ENCODE data around the gene STRADB. TPM values are rescaled to one million over a fixed set of nuclear protein-coding genes. Genes with fewer than 3 reads are reported as not detected.

Gene STRADB
- total RNA-seq, 1 experiment from 2014 or later, result 40.5 TPM

DNA sequence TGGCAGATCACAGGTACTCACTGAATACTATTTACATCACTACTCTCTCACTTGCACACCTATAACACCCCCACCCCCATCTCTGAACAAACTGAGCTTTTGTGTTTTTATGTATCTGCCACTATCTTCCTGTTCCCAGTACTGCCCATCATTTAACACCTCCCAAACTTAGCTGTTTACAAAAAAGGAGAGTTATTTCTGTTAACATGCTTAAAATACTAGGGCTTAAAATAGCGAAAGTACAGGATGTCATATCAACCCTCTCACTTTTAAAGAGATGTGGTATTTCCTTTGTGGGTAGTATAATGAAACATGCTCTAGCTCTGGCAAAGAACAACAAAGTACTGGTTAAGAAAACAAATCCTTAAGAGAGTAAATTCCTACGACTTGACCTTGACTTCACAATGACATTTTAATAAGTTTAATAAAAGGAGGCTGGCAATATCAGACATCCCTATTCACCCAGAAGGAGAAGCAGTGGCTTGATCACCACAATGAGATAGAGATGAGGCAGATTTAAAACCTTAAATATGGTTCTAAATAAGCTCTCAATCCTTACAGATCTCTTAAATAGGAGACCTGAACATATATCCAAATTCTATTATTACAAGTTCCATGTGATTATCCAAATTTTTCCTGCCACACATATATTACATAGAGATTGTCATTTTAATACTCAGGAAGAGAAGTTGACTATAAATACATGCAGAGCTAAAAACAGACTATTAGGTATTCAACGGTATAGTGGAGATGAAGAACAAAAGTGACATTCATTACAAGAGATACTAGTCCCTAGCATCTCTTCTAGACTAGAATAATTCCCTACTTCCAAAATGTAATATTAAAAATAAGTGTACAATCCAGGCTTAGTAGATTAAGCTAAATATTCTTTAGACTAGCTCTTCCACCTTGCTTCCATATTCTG is 37.2 kb upstream of the STRADB start:
- no CpG with 5 or more reads among the region's 3 CpGs for WGBS (ENCODE audit: extremely low coverage, insufficient read length, low lambda C conversion rate)
- peaks cover 0 to 6% (median 3%) of the 10 kb centered on the region in 3 experiments; a peak in 3 of 7 replicates for H3K36me3 Mint-ChIP-seq (ENCODE audit: insufficient read depth in 1 of 3, low read depth in 3 of 3)

More for the DNA sequence above, 37.2 kb upstream of the STRADB start:
- no peaks in the 10 kb centered on the region for H3K9me3 Mint-ChIP-seq
- no peaks in the 10 kb centered on the region for H3K9me3 ChIP-seq (ENCODE audit: control insufficient read depth, low read depth, low read length)
- no peaks in the 10 kb centered on the region for H3K79me1 ChIP-seq (ENCODE audit: insufficient read depth, low read depth, low read length, poor library complexity, severe bottlenecking)
- H2BK15ac ChIP-seq (ENCODE audit: low read depth, low read length), result no peak overlapping the region
- no peaks in the 10 kb centered on the region for H3K23me2 ChIP-seq (ENCODE audit: insufficient read length, low read depth, low read length, poor library complexity, severe bottlenecking)
- TF ChIP-seq, protein P1, sequence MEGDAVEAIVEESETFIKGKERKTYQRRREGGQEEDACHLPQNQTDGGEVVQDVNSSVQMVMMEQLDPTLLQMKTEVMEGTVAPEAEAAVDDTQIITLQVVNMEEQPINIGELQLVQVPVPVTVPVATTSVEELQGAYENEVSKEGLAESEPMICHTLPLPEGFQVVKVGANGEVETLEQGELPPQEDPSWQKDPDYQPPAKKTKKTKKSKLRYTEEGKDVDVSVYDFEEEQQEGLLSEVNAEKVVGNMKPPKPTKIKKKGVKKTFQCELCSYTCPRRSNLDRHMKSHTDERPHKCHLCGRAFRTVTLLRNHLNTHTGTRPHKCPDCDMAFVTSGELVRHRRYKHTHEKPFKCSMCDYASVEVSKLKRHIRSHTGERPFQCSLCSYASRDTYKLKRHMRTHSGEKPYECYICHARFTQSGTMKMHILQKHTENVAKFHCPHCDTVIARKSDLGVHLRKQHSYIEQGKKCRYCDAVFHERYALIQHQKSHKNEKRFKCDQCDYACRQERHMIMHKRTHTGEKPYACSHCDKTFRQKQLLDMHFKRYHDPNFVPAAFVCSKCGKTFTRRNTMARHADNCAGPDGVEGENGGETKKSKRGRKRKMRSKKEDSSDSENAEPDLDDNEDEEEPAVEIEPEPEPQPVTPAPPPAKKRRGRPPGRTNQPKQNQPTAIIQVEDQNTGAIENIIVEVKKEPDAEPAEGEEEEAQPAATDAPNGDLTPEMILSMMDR (conservative IDR thresholded peaks at IDR 0.05), result no peak
- peaks cover 2% of the 10 kb centered on the region; the same call in 1 of the 2 replicates for H3K4me1 ChIP-seq (ENCODE audit: insufficient read depth, low read length)
- no peak overlapping the region for H3K23ac ChIP-seq (ENCODE audit: insufficient read length, low read depth, low read length)
- H3K9ac ChIP-seq (ENCODE audit: extremely low read depth, insufficient read length, low read length), result no peak overlapping the region
- no peak overlapping the region for H3K56ac ChIP-seq (ENCODE audit: insufficient read length, low read depth, low read length)
- no peak overlapping the region for H3K4ac ChIP-seq (ENCODE audit: low read depth, low read length)
- no peaks in the 10 kb centered on the region for H3K27me3 Mint-ChIP-seq (ENCODE audit: low read depth)
- H3K79me2 ChIP-seq (ENCODE audit: insufficient read depth, low read length), result no peaks in the 10 kb centered on the region
- H4K91ac ChIP-seq (ENCODE audit: insufficient read length, low read depth, low read length), result no peak overlapping the region
- no peak overlapping the region for H3T11ph ChIP-seq (ENCODE audit: low read length)
- H2BK120ac ChIP-seq (ENCODE audit: low read depth, low read length, poor library complexity, severe bottlenecking), result no peak overlapping the region
- no peak overlapping the region for H2BK20ac ChIP-seq (ENCODE audit: low read depth, low read length, poor library complexity, severe bottlenecking)
- DNase-seq, result no peak
- H3K27ac Mint-ChIP-seq, result no peak overlapping the region
- H2AFZ ChIP-seq (ENCODE audit: low read length), result no peak overlapping the region
- no peaks in the 10 kb centered on the region for H3K27me3 ChIP-seq (ENCODE audit: insufficient read depth, low read length)
- no peak overlapping the region for H3K14ac ChIP-seq (ENCODE audit: insufficient read depth, low read length)
- no peak overlapping the region for H2BK5ac ChIP-seq (ENCODE audit: insufficient read length, low read length)
- H3K4me2 ChIP-seq (ENCODE audit: insufficient read depth, insufficient read length, low read length), result no peak overlapping the region
- no peak overlapping the region for H2AK5ac ChIP-seq (ENCODE audit: insufficient read length, low read length)
- no peak overlapping the region for H3K27ac ChIP-seq (ENCODE audit: insufficient read length, low read depth, low read length)
- H4K8ac ChIP-seq (replicated peaks; ENCODE audit: insufficient read length, low read depth, low read length), result no peak overlapping the region
- H3K4me3 Mint-ChIP-seq, result no peak overlapping the region
- H4K5ac ChIP-seq (ENCODE audit: insufficient read length, low read depth, low read length), result no peak overlapping the region
- no peaks in the 10 kb centered on the region for H4K20me1 ChIP-seq (ENCODE audit: control insufficient read depth, insufficient read depth, insufficient read length)
- no peak overlapping the region for H3K18ac ChIP-seq (ENCODE audit: insufficient read length, low read depth, low read length)
- H2BK12ac ChIP-seq (ENCODE audit: insufficient read length, low read depth, low read length), result no peak overlapping the region
- peaks cover 3% of the 10 kb centered on the region in 2 experiments; a peak in 3 of 4 replicates for H3K4me1 Mint-ChIP-seq

All from H9 (cell line).